Left cardiac atrium (tissue), 4 donors: ENCODE results near the gene IL1RAP. TPM values are rescaled to one million over a fixed set of nuclear protein-coding genes. Genes with fewer than 3 reads are reported as not detected.

ENCODE experiments used
- ATAC-seq, 2 donors: fragments of 200-7000 bp; cut with Tn5 transposase; one replicate each; pipeline ENCODE4 v1.9.1; 2020; ENCODE audit warnings: mild to moderate bottlenecking in 2 of 2, moderate library complexity in 2 of 2
- DNase-seq: peaks from one replicate; pipeline ENCODE4 v3.0.0-alpha.2; 2020
- intact Hi-C, 2 donors: fragments of 100-400 bp; cut with DNase I; formaldehyde crosslinking; loops; one replicate each; pipeline versions ENCODE4 v1.14.1 to v1.15.1; 2022 to 2023
- total RNA-seq, 2 donors: library from RNA; stranded (reverse); fragmentation: NEBNext Ultra II Directional; extraction: Animal tissue kit (Norgen Biotek cat#: 25700); gene quantifications; one replicate each; pipeline ENCODE4 v1.2.1, GENCODE V29; 2021
- donor health status: DM: no; HTN: yes; CAD: no.
- donor health status: DM: no; HTN: yes; CAD: no; lungs with severe emphysema.
- donor health status: DM: yes; HTN: yes; CAD: no.
- donor health status: Dilated cardiomyopathy.

The IL1RAP gene
- total RNA-seq, 2 donors from 2014 or later: 7.1 to 14.7 TPM

DNA sequence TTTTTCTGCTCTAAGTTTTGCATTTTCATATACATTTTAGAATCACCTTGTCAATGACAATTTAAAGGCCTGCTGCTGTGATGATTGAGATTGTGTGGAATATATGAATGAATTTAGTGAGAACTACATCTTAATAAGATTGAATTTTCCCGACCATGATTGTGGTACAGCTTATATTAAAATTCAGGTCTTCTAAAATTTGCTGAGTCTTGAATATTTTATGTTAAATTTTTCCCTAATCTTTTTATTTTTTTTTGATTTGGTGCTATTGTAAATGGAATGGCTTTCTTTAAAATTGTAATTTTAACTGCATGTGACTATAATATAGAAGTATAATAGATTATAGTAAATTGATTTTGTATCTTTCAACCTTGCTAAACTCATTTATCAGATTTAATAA is 172.1 kb downstream of the IL1RAP start:
- DNase-seq: no peak
- ATAC-seq: no peak
- intact Hi-C loops: no loop called here

DNA sequence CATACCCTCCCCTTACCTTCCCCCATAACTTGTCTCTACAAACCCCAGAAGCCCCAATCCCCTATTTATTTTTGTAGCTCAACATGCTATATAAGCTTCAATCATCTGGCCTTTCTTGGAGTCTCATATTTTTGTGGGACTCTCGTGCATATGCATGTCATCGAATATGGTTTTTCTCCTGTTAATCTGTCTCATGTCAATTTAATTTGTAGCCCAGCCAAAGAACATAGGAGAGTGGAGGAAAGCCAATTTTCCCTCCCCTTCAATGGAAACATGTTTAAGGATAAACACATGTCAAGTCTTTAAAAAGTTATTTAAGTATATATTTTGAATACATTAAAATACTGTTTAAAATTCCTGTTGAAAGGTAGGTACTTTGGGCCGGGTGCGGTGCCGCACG is 176.4 kb downstream of the IL1RAP start:
- no peak for ATAC-seq
- DNase-seq: no peak
- intact Hi-C loops: no loop called here

DNA sequence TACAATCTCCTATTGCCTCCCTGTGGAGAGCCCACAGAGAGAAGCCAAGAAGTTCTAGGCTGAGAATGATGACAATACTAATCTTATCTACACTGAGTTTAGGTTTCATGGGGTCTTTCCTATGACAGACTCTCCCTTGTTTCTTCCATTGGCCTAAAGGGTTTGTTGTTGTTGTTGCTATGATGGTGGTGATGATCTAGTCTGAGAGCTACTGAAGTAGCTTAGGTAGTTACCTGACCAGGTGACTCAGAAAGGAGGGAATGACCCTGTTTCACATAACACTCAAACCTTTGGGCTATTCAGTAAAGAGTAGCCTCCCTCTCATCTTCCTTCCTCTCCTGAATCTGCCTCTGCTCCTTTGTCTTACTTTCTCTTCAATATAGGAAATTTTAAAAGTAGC is 178.4 kb downstream of the IL1RAP start:
- no peak for DNase-seq
- no peak for ATAC-seq
- intact Hi-C loops: no loop called here

DNA sequence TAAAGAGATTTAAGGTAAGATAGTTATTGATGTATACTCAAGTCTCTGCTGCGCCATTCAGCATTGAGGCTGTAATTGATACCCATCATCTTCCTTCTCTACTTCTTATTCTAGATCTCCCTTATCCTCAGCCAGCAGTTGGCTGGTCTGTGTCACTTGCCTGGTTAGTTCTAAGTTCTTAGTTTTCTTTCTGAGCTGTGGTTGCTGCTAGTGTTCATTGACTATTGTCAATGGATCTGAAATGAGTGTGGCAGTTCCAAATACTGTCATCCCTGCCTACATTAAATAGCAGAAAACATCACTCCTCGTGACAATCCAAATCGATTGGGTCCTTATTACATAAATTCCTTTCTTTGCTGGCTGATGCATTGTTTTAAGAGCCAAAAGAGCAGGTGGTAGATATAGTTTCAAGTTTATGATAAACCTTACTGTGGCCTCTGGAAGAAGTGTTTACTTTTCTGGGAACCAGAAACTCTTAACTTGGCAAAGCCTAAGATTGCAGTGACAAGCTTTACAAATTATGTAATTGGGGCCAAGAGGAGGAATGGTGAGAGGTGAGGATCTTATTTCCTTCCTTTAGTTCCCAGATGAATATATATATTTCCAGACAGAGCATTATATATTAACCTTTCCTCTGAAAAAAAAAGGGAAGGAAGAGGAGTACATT is 180.6 kb downstream of the IL1RAP start:
- no peak for ATAC-seq
- DNase-seq: no peak
- intact Hi-C loops: no loop called here

DNA sequence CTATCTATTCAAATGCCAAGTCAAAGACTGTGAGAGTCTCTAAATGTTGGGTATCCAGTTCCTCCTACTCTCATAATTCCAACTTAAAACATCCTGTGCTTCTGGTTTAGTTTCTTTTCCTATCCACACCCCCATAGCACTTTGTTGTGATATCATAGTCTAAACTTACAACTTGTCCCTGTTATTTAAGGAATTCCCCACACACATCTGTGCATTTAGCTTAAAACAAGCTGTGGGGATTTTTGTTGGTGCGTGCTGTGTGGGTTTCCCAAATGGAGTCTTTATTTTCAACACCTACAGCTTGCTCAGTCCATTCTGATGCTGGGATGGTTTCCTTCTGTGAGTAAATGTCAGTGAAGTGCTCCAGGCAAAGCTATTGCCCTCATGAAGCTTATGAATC is 181.3 kb downstream of the IL1RAP start:
- no peak for ATAC-seq
- intact Hi-C loops: no loop called here
- DNase-seq: no peak

DNA sequence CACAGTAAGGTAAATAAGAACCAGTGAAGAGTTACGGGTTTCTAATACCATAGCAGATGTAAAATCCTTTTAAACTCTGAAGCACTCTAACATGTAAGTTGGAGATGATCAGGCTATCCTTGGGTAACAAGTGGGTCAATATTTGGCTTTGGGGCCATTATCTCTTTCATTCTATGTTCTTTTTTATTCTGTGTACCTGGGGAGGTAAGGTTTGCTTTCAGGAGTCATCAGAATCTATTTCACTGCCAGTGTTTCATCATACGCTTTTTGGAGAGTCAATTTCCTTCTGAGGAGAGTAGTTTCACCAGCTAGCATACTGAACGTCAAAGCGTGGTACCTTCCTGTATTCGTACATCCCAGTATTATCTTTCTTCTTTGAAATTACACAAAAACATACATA is 182.1 kb downstream of the IL1RAP start:
- DNase-seq (no peak), ATAC-seq (no peak)
- intact Hi-C loops: loop anchor here in 1 of 2 donors (2.0 kb wide), 1 partner anchor 181 kb away; the partner anchor contains the start of gene IL1RAP

DNA sequence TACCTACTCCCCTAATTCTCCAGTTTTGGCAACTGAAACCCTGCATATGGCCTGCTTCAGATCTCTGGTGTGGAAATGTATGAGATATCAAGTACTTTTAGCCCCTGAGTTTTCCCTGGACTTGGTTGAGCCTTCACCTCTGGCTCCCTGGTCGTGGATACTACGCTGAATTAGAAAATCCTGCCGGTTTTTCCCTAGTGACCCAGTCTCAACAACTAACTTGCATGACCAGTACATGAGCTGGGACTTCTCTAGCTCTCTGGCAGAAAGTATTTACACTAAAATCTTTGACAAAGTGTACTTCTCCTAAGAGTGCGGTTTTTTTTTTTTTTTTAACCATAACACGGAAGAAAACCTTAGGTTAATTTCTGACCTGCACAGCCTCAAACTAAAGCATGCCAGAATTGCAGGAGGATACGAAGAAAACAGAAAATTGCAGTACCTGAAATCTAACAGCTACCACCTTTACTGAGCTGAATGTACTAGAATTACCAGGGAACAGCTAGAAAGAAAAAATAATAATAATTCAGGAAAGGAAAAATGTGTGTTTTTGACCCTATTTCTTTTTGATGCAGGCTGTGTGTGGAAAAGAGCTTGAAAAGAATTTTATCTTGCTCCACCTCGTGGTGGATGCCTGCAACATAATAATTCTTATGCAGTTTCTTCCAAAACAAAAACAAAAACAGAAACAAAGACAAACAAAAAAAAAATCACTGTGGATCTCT is 183.1 kb downstream of the IL1RAP start:
- peak in 1 of 2 donors; percentile 53 for ATAC-seq
- intact Hi-C loops: loop anchor here in 1 of 2 donors (2.0 kb wide), 1 partner anchor 182 kb away; the partner anchor contains the start of gene IL1RAP
- DNase-seq: no peak

DNA sequence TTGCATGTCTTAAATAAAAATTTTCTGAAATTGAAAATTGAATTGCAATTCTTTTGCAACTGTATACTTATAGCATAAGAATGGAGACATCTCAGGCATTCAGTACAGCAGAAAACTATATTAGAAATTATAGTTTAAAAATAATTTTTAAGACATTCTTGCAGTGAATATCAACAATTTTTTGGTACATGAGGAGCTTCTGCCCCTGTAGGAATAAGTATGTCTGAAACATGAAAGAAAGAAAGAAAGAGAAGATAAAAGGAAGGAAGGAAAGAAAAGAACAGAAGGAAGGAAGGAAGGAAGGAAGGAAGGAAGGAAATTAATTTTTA is 183.6 kb downstream of the IL1RAP start:
- intact Hi-C loops: loop anchor here in 1 of 2 donors (2.0 kb wide), 1 partner anchor 183 kb away; the partner anchor contains the start of gene IL1RAP
- DNase-seq (no peak), ATAC-seq (no peak)

DNA sequence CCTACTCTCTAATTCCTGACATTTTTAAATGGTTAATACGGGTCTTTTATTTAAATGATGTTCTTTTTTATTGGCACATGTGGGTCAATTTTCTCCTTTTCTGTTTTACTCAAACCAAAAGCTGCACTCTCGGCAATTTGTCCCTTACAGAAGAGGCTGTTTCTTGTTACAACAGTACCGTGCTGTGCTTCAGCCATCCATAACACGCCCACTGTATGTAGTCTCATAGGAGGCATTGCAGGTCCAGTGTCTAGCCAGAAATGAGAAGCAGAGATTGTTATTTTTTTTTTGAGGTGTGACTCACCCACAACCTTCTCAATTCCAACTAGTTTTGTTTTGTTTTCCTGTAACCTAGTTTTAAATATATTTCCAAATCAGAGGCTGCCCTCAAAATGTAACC is 184.0 kb downstream of the IL1RAP start:
- intact Hi-C loops: loop anchor here in 1 of 2 donors (2.0 kb wide), 1 partner anchor 183 kb away; the partner anchor contains the start of gene IL1RAP
- ATAC-seq (peak in 1 of 2 donors; percentile 81), DNase-seq (no peak)

DNA sequence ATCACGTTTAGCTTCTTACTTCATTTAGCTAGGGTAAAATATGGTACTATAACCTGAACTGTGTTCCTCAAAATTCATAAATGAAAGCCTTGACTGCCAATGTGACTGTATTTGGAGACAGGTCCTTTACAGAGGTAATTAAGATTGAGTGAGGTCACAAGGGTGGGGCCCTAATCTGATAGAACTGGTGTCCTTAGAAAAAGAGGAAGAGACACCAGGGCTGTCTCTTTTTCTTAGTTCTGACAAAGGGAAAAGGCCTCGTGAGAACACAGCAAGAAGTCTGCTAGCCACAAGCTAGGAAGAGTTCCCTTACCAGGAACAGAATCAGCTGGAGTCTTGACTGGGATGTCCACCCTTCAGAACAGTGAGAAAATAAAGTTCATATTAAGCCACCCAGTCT is 185.9 kb downstream of the IL1RAP start:
- intact Hi-C loops: loop anchor here in 1 of 2 donors (2.0 to 10.0 kb wide), 2 partner anchors 165 to 351 kb away; partner anchors contain the start of gene GMNC
- no peak for ATAC-seq
- DNase-seq: no peak

DNA sequence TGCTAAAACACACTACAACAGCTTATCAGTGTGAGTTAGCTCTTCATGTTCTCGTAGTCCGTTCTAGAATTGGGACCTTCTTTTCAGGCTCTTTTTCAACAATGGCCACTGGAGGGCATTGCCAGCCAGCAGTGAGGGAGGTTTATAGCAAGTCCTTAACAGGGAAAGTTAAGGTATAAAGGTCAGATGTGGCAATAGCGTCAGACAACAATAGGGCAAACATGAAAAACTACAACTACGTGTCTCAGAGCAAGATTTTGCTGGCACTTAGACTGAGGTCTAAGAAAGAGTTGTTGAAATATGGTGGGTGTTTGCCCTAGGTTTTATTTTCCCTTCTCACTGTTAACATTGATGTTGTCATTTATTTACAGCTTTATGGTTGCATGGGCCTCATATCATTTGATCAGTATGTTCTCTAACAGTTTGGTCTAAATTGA is 187.2 kb downstream of the IL1RAP start:
- DNase-seq (no peak), ATAC-seq (peak; percentile 67 to 81)
- intact Hi-C loops: loop anchor here in 1 of 2 donors (2.0 to 10.0 kb wide), 2 partner anchors 164 to 350 kb away; partner anchors contain the start of gene GMNC

DNA sequence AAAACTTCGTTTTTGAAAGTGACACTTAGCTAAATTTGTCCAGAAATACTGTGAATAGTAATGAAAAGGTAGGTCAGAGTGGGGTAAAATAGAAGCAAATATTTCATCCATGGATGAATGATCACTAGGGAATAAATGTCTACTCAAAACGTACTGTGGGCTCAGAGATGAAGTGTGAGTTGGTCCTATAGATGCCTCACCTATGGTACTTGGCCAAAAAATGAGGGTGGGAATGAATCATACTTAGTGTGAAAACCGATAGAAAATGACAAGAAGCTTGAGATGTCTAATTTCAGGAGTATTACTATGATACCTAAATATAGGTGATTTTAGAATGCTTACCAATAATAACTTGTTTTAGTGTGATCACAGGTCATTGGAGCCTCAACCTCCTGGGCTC is 192.7 kb downstream of the IL1RAP start:
- no peak for DNase-seq
- ATAC-seq: no peak
- intact Hi-C loops: loop anchor here in 1 of 2 donors (10.0 kb wide), 1 partner anchor 158 kb away; the partner anchor contains the start of gene GMNC

Other genes with a start within 250 kb of the IL1RAP start
- gene CLDN1, start 191.6 kb upstream of the IL1RAP start, total RNA-seq: 1 to 10 TPM; 4.4 to 4.5 TPM
- gene CLDN16, start 125.9 kb upstream of the IL1RAP start, total RNA-seq: under 1 TPM; 0.08 to 0.15 TPM
- not detected for gene TMEM207, start 64.2 kb upstream of the IL1RAP start, total RNA-seq